ENCODE results near the gene RFC4.

Gene RFC4

DNA sequence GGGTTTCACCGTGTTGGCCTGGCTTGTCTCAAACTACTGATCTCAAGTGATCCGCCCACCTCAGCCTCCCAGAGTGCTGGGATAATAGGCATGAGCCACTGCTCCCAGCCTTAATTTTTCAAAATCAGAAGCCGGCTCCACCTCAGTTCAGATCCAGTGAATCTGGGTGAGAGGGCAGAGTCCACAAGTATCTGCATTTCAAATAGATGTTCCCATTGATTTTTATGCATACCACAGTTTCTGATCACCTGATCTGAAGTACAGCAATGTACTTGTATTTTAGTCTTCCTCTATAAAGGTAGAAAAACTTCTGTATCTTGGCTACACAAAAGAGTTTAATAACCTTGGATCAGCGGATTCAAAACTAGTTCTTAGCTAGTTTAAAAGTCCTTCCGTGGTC is 27.1 kb downstream of the RFC4 start:
- TF ChIP-seq TAF1 (IDR thresholded peaks at IDR 0.05; ENCODE audit: borderline replicate concordance, insufficient read depth, low read length): no peak
- no peak for TF ChIP-seq SIN3A (IDR thresholded peaks at IDR 0.05; ENCODE audit: borderline replicate concordance, insufficient read depth, low read length)
- TF ChIP-seq, protein P1, sequence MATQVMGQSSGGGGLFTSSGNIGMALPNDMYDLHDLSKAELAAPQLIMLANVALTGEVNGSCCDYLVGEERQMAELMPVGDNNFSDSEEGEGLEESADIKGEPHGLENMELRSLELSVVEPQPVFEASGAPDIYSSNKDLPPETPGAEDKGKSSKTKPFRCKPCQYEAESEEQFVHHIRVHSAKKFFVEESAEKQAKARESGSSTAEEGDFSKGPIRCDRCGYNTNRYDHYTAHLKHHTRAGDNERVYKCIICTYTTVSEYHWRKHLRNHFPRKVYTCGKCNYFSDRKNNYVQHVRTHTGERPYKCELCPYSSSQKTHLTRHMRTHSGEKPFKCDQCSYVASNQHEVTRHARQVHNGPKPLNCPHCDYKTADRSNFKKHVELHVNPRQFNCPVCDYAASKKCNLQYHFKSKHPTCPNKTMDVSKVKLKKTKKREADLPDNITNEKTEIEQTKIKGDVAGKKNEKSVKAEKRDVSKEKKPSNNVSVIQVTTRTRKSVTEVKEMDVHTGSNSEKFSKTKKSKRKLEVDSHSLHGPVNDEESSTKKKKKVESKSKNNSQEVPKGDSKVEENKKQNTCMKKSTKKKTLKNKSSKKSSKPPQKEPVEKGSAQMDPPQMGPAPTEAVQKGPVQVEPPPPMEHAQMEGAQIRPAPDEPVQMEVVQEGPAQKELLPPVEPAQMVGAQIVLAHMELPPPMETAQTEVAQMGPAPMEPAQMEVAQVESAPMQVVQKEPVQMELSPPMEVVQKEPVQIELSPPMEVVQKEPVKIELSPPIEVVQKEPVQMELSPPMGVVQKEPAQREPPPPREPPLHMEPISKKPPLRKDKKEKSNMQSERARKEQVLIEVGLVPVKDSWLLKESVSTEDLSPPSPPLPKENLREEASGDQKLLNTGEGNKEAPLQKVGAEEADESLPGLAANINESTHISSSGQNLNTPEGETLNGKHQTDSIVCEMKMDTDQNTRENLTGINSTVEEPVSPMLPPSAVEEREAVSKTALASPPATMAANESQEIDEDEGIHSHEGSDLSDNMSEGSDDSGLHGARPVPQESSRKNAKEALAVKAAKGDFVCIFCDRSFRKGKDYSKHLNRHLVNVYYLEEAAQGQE (IDR thresholded peaks at IDR 0.05; ENCODE audit: insufficient read depth in 1 of 2, low read depth in 2 of 2, low read length in 2 of 2): no peak
- TF ChIP-seq POLR2AphosphoS5 (IDR thresholded peaks at IDR 0.05; ENCODE audit: low read depth, low read length): no peak
- TF ChIP-seq FOXP2 (optimal IDR thresholded peaks at IDR 0.05; ENCODE audit: borderline replicate concordance, extremely low read depth, extremely low read length, insufficient read depth): no peak

DNA sequence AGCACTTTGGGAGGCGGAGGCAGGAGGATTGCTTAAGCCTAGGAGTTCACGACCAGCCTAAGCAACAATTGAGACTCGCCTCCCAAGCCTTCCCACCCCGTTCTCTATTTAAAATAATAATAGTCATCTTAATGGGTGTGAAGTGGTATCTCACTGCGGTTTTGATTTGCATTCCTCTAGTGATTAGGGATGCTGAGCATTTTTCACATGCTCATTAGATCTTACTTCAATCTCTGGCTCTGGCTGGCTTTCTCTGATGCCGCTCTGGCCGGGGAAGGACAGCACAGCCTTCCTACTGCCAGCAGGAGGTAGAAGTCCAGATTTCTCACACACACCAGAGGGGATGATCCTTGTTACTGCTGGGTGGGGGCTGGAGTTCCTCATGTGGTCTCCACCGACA is 30.3 kb downstream of the RFC4 start:
- no peak for TF ChIP-seq SIN3A (IDR thresholded peaks at IDR 0.05; ENCODE audit: borderline replicate concordance, insufficient read depth, low read length)
- TF ChIP-seq FOXP2 (optimal IDR thresholded peaks at IDR 0.05; ENCODE audit: borderline replicate concordance, extremely low read depth, extremely low read length, insufficient read depth): no peak
- TF ChIP-seq TAF1 (IDR thresholded peaks at IDR 0.05; ENCODE audit: borderline replicate concordance, insufficient read depth, low read length): no peak
- TF ChIP-seq POLR2AphosphoS5 (IDR thresholded peaks at IDR 0.05; ENCODE audit: low read depth, low read length): no peak
- TF ChIP-seq, protein P1 (IDR thresholded peaks at IDR 0.05; ENCODE audit: insufficient read depth in 1 of 2, low read depth in 2 of 2, low read length in 2 of 2): no peak

DNA sequence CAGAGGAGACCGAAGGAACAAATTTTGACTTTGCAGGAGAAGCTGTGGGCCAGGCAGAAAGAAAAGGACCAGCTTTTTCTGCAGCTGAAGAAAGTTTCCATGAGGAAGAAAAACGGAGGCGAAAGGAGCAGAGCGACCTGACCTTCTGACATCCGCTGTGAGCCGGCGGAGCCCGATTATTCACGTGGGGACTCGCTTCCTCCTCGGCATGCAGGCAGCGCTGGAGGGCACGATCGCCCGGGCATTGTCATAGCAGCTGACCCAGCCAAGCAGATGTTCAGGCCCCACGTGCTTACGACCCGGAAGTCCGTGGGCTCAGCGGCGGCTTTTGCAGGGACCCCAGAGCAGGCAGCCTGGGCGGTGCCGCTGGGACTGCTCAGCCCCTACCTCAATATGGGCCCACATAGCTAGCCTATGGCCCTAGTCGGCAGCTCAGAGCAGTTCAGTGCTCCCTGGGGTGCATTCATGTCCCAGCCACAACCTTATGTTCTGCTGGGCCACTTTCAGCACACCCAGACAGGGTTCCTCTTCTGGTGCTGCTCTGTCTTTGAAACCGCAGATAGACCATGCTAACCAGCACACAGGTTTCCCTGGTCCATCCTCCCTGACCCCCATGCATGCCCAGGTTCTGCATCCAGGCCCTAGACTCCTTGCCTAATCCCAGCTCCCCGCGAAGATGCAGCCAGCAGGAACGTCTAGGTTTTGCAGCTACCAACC is 33.4 kb downstream of the RFC4 start:
- TF ChIP-seq POLR2AphosphoS5 (IDR thresholded peaks at IDR 0.05; ENCODE audit: low read depth, low read length): no peak
- TF ChIP-seq FOXP2 (optimal IDR thresholded peaks at IDR 0.05; ENCODE audit: borderline replicate concordance, extremely low read depth, extremely low read length, insufficient read depth): no peak
- TF ChIP-seq SIN3A (IDR thresholded peaks at IDR 0.05; ENCODE audit: borderline replicate concordance, insufficient read depth, low read length): no peak
- TF ChIP-seq, protein P1 (IDR thresholded peaks at IDR 0.05; ENCODE audit: insufficient read depth in 1 of 2, low read depth in 2 of 2, low read length in 2 of 2): no peak
- no peak for TF ChIP-seq TAF1 (IDR thresholded peaks at IDR 0.05; ENCODE audit: borderline replicate concordance, insufficient read depth, low read length)

DNA sequence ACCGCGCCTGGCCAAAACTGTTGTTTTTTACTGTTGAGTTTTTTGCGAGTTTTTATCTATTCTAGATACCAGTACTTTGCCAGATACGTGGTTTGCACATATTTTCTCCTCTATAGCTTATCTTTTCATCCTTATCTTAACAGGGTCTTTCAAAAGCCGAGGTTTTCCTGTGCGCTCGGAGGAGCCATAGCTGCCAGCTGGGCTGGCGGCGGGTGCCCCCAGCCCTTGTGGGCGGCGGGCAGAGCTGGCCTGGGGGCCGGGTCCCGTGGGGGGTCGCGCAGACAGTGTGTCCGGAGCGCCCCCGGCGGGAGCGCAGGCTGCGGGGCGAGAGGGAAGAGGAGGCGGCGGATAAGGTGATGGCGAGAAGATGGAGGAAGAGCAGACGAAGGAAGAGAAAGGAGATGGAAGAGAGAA is 34.0 kb downstream of the RFC4 start:
- TF ChIP-seq TAF1 (IDR thresholded peaks at IDR 0.05; ENCODE audit: borderline replicate concordance, insufficient read depth, low read length): no peak
- TF ChIP-seq, protein P1 (IDR thresholded peaks at IDR 0.05; ENCODE audit: insufficient read depth in 1 of 2, low read depth in 2 of 2, low read length in 2 of 2): no peak
- no peak for TF ChIP-seq SIN3A (IDR thresholded peaks at IDR 0.05; ENCODE audit: borderline replicate concordance, insufficient read depth, low read length)
- TF ChIP-seq FOXP2 (optimal IDR thresholded peaks at IDR 0.05; ENCODE audit: borderline replicate concordance, extremely low read depth, extremely low read length, insufficient read depth): no peak
- no peak for TF ChIP-seq POLR2AphosphoS5 (IDR thresholded peaks at IDR 0.05; ENCODE audit: low read depth, low read length)
